ENCODE results near the gene PC.

PC gene

GRCh38 chr11:66882561-66883015 lies 75.6 kb downstream of the PC start:
- peak; percentile 71 for DNase-seq (ENCODE audit: low spot score)

DNA sequence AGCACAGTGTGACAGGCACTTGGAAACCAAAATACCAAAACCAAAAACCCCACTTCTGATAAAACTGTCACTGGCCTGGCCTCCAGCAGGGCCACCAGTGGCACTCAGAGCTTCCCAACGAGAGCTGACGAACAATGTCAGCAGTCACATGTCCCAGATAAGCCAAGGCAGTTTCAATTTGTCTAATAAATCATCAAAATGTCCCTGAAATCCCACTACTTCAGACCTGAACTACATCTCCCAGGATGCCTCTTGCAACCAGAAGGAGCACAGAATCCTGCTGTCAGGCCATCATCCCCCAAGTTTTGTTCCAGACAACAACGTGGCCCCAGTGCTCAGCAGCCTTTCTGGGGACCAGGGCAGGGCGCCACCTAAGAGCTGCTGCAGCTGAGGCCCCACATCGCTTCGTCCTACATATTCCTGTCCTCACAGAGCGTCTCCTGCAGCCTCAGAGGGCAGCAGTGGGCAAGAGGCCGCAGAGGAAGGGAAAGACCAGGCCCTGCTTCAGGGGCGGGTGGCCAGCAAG lies 76.2 kb downstream of the PC start:
- DNase-seq (ENCODE audit: low spot score): peak; percentile 56

- DNase-seq (ENCODE audit: low spot score): peak; percentile 37
Measured at GRCh38 chr11:66881451-66881835, 76.7 kb downstream of the PC start.

GRCh38 chr11:66880496-66881450 lies 77.4 kb downstream of the PC start:
- DNase-seq (ENCODE audit: low spot score): peak; percentile 78

DNA sequence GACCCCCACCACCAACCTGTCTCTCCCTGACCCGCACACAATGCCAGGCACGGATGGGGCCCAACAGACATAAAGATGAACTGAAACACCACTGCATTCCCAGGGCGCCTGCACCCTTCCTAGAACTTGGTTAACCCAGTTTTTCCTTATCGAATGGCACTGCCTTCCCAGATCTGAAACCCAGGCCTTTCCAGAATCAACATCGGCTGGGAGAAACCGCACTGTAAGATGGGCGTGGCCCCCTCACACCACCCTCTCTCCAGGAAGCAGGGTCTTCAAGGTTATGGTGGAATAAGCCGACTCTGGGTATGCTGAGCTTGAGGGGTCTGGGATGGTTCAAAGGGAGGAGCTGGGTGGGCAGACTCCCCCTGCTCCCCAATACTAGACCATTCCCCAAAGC lies 78.2 kb downstream of the PC start:
- DNase-seq (ENCODE audit: low spot score): no peak

DNA sequence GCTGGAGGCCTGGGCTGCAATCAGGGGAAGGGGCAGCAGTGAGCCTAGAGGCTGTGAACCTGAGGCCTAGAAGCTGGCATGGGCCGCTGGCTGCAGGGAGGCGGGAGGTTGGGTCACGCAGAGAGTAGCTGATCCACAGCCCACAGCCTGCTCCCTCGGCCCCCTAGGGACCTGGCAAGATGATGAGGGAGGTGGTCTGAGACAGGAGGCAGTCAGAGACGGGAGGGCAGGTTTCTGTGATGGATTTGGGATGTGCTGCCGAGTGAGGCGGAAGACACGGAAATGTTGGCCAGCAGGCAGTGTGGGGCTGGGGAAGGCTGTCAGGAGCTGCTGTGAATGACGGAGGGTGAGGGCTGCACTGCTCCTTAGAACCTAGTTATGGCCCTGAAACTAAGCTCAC lies 78.6 kb downstream of the PC start:
- peak; percentile 62 for DNase-seq (ENCODE audit: low spot score)

DNA sequence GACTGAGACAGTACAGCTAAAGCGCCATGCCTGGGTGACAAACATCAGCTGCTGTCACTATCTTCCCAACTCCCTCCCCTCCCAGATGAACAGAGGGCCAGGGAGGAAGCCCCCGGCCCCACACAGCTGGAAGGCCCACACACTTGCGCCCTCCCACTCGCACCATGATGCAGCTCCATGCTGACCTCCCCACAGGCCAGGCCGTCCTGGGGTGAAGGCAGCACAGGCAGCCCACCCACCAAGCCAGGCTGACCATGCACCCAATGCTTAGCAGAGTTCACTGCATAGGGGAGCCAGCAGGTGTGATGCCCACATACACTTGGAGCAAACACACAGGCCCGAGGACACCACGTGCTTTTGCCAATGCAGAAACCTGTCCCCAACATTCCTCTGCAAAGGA lies 79.2 kb downstream of the PC start:
- DNase-seq (ENCODE audit: low spot score): no peak

- DNase-seq (ENCODE audit: low spot score): no peak
Measured at GRCh38 chr11:66878474-66878873, 79.7 kb downstream of the PC start.

- no peak for DNase-seq (ENCODE audit: low spot score)
Measured at GRCh38 chr11:66877588-66878385, 80.4 kb downstream of the PC start.

- no peak for DNase-seq (ENCODE audit: low spot score)
Measured at GRCh38 chr11:66875378-66875777, 82.8 kb downstream of the PC start.

DNA sequence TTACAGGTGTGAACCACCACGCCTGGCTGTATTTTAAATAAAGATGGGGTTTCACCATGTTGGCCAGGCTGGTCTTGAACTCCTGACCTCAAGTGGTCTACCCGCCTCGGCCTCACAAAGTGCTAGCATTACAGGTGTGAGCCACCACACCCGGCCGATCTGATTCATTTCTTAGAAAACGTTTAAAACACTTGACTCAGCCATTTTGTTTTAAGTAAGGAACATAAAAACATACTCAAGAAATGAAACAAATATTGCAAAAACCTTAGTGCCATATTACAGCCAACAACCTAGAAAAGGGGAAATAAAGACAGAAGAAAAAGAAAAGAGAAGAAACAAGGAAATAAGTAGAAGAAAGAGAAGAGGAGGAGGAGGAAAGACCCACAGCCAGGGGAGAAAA lies 84.0 kb downstream of the PC start:
- no peak for DNase-seq (ENCODE audit: low spot score)

DNA sequence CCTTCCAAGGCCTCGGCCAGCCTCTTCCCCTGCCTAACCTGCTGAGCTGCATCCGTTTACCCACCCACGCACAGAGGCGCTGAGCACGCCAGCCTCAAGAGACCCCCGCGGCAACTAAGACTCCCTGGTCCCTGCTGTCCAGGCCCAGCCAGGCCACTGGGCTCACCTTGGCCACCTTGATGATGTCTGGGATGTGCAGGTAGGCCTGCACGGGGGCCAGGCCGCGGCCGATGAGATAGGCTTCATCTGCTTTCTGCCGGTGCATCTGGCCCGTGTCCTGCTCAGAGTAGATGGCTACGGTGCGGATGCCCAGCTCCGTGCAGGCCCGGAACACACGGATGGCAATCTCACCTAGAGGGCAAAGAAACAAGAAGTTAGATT lies 86.7 kb downstream of the PC start:
- no peak for DNase-seq (ENCODE audit: low spot score)

DNA sequence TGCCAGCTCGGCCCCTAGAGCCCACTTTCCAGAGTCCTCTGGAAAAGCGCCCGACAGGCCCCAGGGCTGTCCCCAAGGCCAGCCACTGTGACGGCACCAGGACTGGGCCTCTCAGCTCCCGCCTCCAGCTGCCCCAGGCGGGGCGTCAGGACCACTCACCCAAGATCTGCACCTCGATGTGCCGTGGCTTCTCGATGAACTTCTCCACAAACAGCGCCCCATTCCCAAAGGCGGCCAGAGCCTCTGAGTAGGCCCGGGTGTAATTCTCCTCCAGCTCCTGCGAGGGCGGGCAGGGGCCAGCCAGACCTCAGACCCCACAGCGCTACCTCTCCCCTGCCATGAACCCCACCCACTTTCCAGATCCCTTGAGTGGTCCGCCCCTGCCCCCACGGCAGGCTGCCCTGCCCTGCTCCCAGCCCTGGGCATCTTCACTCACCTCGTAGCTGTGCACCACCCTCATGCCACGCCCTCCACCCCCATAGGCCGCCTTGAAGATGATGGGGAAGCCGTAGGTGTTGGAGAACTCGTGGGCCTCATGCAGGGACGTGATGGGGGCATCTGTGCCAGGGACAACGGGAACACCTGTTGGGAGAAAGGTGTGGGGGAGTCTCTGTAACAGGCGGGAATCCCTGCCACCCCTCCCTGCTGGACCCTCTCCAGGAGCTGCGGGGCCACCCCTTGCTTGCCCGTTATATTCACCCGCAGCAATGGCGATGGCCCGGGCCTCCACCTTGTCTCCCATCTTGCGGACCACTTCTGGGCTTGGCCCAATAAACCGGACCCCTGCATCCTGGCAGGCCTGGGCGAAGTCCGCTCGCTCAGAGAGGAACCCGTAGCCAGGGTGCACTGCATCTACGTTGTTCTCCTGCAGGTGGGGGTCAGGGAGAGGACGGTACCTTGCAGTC lies 87.3 kb downstream of the PC start:
- DNase-seq (ENCODE audit: low spot score): no peak

- DNase-seq (ENCODE audit: low spot score): no peak
Measured at GRCh38 chr11:66870131-66870530, 88.1 kb downstream of the PC start.

DNA sequence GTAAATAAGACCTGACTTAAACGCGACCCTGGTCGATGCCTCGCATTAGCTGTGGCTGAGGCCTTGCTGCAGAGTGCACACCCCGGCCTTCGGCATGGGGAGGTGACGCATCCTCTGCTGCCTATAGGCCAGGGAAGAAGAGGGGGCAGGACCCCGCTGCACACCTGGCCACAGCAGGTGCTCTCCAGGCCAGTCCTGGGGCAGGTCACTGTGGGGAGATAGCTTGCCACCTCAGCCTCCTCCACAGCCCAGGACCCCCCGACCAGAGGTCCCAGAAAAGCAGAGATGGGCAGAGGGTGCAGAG lies 88.7 kb downstream of the PC start:
- no peak for DNase-seq (ENCODE audit: low spot score)

DNA sequence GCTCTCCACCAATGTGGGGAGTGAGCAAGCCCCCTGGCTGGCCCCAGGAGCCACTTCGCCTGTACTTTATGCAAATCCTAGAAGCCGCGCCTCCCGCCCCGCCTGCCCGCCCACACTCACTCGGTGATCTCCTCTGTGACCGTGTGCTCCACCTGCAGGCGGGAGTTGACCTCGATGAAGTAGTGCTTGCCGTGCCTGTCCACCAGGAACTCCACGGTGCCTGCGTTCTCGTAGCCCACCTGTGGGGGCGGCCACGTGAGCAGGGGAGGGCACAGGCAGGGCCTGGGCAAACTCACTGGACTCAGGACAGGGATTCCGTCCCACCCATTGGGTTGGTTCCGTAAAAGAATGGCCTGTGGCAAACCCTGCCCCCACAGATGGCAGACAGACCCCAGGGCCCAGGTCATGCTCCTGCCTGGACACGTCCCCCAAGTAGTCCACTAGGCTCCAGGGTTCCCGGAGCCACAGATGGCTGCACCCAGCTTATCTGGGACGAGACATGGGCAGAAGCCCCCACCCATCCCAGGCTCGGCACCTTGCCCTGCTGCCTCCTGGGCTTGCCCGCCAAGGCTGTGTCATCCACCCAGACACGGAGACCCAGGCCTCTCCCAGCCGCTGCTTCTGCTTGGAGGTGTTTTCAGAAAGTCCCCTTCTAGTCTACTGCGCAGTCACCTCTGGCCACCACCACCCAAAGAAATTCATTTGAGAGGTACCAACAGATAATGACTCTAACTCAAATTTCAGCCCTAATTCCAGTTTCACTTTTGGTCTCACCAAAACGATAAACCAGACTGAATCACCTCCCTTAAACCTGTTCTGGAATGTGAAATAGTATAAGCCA lies 89.2 kb downstream of the PC start:
- DNase-seq (ENCODE audit: low spot score): peak; percentile 50

DNA sequence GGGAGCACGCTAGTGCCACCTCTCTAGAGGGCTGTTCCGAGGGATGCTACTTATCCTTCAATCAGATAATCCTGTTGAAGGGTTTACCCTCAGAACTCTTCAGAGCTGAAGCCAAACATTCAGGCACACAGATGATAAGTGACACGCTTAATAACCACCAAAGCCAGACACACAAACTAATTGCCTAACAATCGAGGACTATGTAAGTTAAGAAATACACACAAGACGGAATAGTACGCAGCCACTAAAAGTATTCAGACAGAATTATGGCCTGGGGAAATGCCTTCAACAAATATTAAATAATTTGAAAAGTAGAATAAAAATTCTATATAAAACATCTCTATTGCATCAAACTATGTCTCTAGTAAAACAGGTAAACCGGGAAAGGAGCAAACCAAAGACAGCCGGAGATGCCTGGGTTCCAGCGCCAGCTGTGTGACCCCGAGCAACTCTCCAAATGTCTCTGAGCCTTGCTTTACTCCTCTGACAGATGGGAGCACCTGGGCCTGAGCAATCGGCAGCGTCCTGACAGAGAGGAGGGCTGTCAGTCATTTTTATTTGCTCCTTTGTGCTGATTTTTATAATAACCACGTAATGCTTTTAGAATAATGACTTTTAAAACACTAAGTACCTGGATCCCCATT lies 90.0 kb downstream of the PC start:
- no peak for DNase-seq (ENCODE audit: low spot score)

DNA sequence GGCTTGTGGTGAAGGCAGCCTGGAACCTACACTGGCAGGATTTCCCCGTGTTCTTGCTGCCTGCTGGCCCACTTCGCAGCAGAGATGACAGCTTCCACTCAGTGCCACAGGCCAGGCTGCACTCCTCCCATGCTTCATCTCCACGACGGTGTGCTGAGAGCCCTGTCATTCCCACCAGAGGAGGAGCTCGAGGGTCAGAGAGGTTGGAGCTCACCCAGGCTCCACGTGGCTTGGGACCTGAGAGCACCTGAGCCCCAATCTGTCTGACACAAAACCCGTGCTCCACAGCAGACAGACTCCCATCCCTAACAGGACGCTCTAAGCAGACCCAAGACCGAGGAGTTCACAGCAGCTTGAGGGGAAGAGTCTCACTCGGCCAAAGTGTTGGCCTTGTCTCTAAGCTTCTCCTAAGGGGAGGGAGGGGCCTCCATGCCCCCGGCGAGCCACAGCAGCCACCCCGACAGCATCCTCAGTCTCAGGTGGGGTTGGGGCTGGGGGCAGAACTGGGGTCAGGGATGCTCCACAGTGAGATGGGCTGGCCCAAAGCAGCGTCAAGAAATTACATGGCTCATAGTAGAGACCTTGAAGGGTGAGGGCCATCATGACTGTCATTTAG lies 90.7 kb downstream of the PC start:
- DNase-seq (ENCODE audit: low spot score): peak; percentile 50

DNA sequence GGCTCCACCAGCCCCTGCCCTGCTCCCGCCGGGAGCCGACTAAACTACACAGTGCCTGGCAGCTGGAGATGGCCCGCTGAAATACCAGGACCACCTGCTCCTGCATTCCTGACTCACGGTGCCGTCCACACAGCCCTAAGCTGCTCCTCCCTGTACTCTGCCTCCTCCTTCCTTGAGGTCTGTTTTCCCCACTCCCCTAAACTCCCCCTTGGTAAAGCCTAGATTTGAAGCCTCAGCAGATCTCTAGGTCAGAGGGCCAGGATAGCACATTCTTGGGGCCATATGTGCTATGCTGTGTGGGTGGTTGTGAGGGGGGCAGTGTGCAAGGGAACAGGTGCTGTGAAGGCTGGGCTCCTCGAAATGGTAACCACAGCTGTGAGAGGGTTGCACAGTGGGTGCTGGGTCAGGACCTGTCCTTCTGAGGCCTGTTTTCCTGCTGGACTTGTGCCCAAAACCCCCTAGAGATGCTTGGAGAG lies 91.6 kb downstream of the PC start:
- DNase-seq (ENCODE audit: low spot score): no peak

- no peak for DNase-seq (ENCODE audit: low spot score)
Measured at GRCh38 chr11:66866007-66866406, 92.2 kb downstream of the PC start.

Data from cerebellar cortex (tissue), 1 donor.